Esophagus squamous epithelium (tissue), 4 donors: Measurements from ENCODE around the gene GMDS.

ENCODE experiments used
- CTCF ChIP-seq, 6 experiments: fragments of 450-650 bp in 4 of 6; fragments of 200-600 bp in 2 of 6; sonication (generic) in 2 of 6; IDR thresholded peaks; one replicate each; pipeline ENCODE4 v1.5.1; 2016 to 2019; ENCODE audit warnings: antibody characterized with exemption in 6 of 6, mild to moderate bottlenecking in 4 of 6, moderate library complexity in 4 of 6
- POLR2A ChIP-seq, 4 donors: fragments of 450-650 bp; IDR thresholded peaks; one replicate each; pipeline ENCODE4 v1.6.1; 2017; ENCODE audit warnings: antibody characterized with exemption in 4 of 4, mild to moderate bottlenecking in 4 of 4, moderate library complexity in 3 of 4

GRCh38 chr6:1821164-1821512, 424.3 kb downstream of the GMDS start:
- TF ChIP-seq CTCF (IDR thresholded peaks at IDR 0.05) (no peak), POLR2A (IDR thresholded peaks at IDR 0.05) (no peak)
